T-cell (primary cell): Measurements from ENCODE around the gene URI1. TPM values are rescaled to one million over a fixed set of nuclear protein-coding genes. Genes with fewer than 3 reads are reported as not detected.

Experiments
- ATAC-seq, 4 experiments: fragments of 200-7000 bp in 3 of 4; fragments of 150-1000 bp in 1 of 4; cut with Tn5 transposase; replicated peaks in 1 of 4; 1 replicate in 3 of 4; 2 replicates in 1 of 4; pipeline ENCODE4 v1.10.0; 2021; ENCODE audit warnings: moderate library complexity in 3 of 4, mild to moderate bottlenecking in 2 of 4, moderate number of reproducible peaks in 1 of 4
- CTCF ChIA-PET, 2 donors: fragments of 300-600 bp; sonication (Branson Sonifier 250); formaldehyde crosslinking; loops; one replicate each; lab custom pipeline; 2022; ENCODE audit warnings: antibody characterized with exemption in 2 of 2; lab: Charles Lee
- POLR2A ChIA-PET, 2 donors: fragments of 300-600 bp; sonication (Branson Sonifier 250); formaldehyde crosslinking; loops; one replicate each; lab custom pipeline; 2022; ENCODE audit warnings: antibody characterized with exemption in 2 of 2; lab: Charles Lee
- DNase-seq, 35 experiments: peaks; one replicate each; pipeline versions ENCODE4 v3.0.0 to v3.0.0-alpha.2; 2013 to 2023
- H3K27ac ChIP-seq: one replicate; pipeline ENCODE4 v1.5.1; 2013; ENCODE audit warnings: low read length
- H3K27me3 ChIP-seq, 2 experiments: replicated peaks in 1 of 2; 1 replicate in 1 of 2; 2 replicates in 1 of 2; pipeline versions ENCODE4 v1.6.1 to v1.7.0; 2013; ENCODE audit warnings: low read length in 1 of 2, mixed read lengths in 1 of 2; ENCODE audit not compliant: control insufficient read depth in 2 of 2, insufficient read depth in 2 of 2; ENCODE audit errors: extremely low read depth in 1 of 2
- H3K36me3 ChIP-seq, 2 donors: 1 replicate in 1 of 2; 2 replicates in 1 of 2; pipeline versions ENCODE4 v1.6.1 to v1.7.0; 2013; ENCODE audit warnings: low read length in 1 of 2; ENCODE audit not compliant: control insufficient read depth in 2 of 2, insufficient read depth in 1 of 2; ENCODE audit errors: extremely low read depth in 1 of 2
- H3K4me1 ChIP-seq, 2 experiments: 1 replicate in 1 of 2; 2 replicates in 1 of 2; pipeline versions ENCODE4 v1.6.1 to v1.7.0; 2013; ENCODE audit warnings: low read length in 2 of 2, mixed read lengths in 1 of 2; ENCODE audit not compliant: insufficient read depth in 2 of 2, control insufficient read depth in 1 of 2; ENCODE audit errors: extremely low read depth in 1 of 2
- H3K4me3 ChIP-seq, 2 donors: 1 replicate in 1 of 2; 2 replicates in 1 of 2; pipeline versions ENCODE4 v1.5.1 to v1.7.0; 2013; ENCODE audit warnings: mild to moderate bottlenecking in 2 of 2, low read length in 1 of 2, moderate library complexity in 1 of 2; ENCODE audit not compliant: control insufficient read depth in 1 of 2; ENCODE audit errors: extremely low read depth in 1 of 2
- H3K9me3 ChIP-seq: 2 replicates; pipeline ENCODE4 v1.7.0; 2013
- H3K27ac Mint-ChIP-seq, 2 donors: one replicate each; pipeline ENCODE4 v1.8.0; 2020 to 2021; ENCODE audit warnings: mild to moderate bottlenecking in 2 of 2, mixed read lengths in 2 of 2
- H3K27me3 Mint-ChIP-seq, 2 donors: one replicate each; pipeline ENCODE4 v1.8.0; 2021 to 2022; ENCODE audit warnings: mixed read lengths in 2 of 2
- H3K36me3 Mint-ChIP-seq: one replicate; pipeline ENCODE4 v1.8.0; 2021; ENCODE audit warnings: mixed read lengths
- H3K4me1 Mint-ChIP-seq, 3 donors: one replicate each; pipeline ENCODE4 v1.8.0; 2020 to 2022; ENCODE audit warnings: mixed read lengths in 3 of 3, mild to moderate bottlenecking in 1 of 3
- H3K4me3 Mint-ChIP-seq, 3 donors: one replicate each; pipeline ENCODE4 v1.8.0; 2020 to 2022; ENCODE audit warnings: mild to moderate bottlenecking in 3 of 3, mixed read lengths in 3 of 3, moderate library complexity in 3 of 3
- H3K9me3 Mint-ChIP-seq, 3 donors: one replicate each; pipeline ENCODE4 v1.8.0; 2020 to 2022; ENCODE audit warnings: mixed read lengths in 3 of 3
- WGBS: methylation state at CpG from one replicate; pipeline ENCODE4 v1.1.5; 2013; ENCODE audit warnings: missing lambda C conversion rate; ENCODE audit not compliant: insufficient coverage; 5-methylcytosine and 5-hydroxymethylcytosine counted together
- total RNA-seq, 35 experiments: library from RNA in 6 of 35; stranded (reverse) in 6 of 35; fragments of 120-200 nt in 1 of 35; gene quantifications; one replicate each; pipeline versions ENCODE4 v1.2.1 to v1.2.4 and lab custom pipeline; 2013 to 2026

The URI1 gene
- total RNA-seq, 5 donors from 2014 or later (not counting 1 experiment from before 2014, with no cell fraction given) = 69.0 to 84.8 (median 75.7) TPM

DNA sequence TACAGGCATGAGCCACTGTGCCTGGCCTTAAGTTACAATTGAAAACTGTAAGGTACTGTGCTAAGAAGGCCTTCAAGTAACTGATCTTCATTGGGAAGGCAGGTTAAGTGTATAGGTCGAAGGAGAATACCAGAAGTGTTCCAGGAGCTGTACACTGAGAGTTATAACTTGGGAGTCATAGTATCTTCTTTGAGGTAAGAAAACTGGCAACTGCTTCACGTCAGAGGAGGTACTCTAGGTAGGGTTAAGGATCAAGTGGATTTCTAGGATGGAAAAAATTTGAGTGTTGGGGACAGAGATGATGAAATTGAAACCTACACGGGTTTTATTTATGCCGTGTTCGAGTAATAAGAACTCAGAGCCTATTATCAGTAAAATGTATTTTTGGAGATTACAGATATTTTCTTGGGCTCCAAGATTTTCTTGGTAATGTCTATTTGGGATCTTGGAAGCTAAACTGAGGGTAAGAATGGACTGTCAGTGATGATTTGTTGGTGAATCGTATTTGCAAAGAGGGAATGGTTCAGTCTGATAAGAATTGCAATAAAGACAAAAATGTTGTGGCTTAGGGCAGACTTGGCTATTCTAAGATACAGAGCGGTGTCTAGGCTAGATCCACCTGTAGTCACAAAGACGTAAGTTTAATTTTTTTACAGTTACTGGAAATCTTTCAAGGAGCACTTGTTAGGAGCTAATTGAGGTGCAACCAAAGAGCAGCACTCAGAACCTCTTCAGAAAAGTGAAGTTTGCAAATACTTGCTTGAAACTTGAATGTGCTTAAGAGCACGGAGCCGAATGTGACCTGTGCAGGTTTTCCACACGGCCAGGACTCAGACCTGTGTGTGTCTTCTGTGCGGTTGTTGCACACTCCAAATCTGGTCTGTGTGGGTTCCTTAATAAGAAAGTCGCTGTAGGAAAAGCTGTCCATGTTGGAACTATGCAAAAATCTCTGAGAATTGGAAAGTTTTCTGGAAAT is 102.5 kb downstream of the URI1 start:
- no peak for DNase-seq
- CTCF ChIA-PET = no interaction called here
- peaks cover 7 to 23% (median 8%) of the 10 kb centered on the region in 3 donors for H3K4me1 Mint-ChIP-seq
- H3K4me3 ChIP-seq = no peak overlapping the region
- 96% methylated on average over 12 of the region's 13 CpGs for WGBS
- POLR2A ChIA-PET = no interaction called here
- H3K36me3 ChIP-seq = no peaks in the 10 kb centered on the region
- ATAC-seq = no peak
- H3K4me1 ChIP-seq = no peaks in the 10 kb centered on the region
- peaks cover 2 to 9% (median 6%) of the 10 kb centered on the region in 3 donors for H3K9me3 Mint-ChIP-seq
- no peaks in the 10 kb centered on the region for H3K9me3 ChIP-seq
- peaks cover 11% of the 10 kb centered on the region for H3K36me3 Mint-ChIP-seq
- H3K27me3 ChIP-seq = no peaks in the 10 kb centered on the region
- no peak overlapping the region for H3K27ac ChIP-seq
- no peaks in the 10 kb centered on the region for H3K27me3 Mint-ChIP-seq
- no peak overlapping the region for H3K4me3 Mint-ChIP-seq
- no peak overlapping the region for H3K27ac Mint-ChIP-seq

DNA sequence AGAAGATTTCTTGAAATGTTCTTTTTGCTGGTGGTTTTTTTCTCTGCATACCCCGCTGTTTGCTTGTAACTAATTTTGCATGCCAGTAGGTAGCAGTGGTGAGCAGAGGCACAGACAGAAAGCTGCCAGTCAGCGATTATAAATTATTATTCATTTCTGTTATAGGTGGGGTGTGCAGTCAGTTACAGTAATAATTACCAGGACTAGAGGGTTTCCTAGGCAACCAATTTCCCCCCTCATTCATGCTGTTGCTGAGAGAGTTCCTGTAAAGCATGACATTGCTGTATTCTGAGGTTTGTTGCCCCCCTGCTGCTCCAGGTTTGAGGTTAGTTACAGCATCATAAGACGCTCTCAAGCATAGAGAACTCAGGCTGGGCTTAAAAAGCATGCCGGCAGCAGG is 104.5 kb downstream of the URI1 start:
- ATAC-seq (peak in 1 of 4 experiments; percentile 43), DNase-seq (no peak)
- Histone ChIP-seq H3K36me3 (no peaks in the 10 kb centered on the region), H3K27ac (no peak overlapping the region), H3K27me3 (no peaks in the 10 kb centered on the region), H3K4me1 (no peaks in the 10 kb centered on the region), H3K4me3 (no peak overlapping the region), H3K9me3 (no peaks in the 10 kb centered on the region)
- H3K4me1 Mint-ChIP-seq = peaks cover 8 to 23% (median 9%) of the 10 kb centered on the region in 3 donors
- H3K4me3 Mint-ChIP-seq = no peak overlapping the region
- ChIA-PET CTCF (no interaction called here), POLR2A (no interaction called here)
- no peak overlapping the region for H3K27ac Mint-ChIP-seq
- H3K36me3 Mint-ChIP-seq = peaks cover 7% of the 10 kb centered on the region
- H3K27me3 Mint-ChIP-seq = no peaks in the 10 kb centered on the region
- WGBS = 60% methylated on average over 2 of the region's 4 CpGs
- H3K9me3 Mint-ChIP-seq = peaks cover 0 to 6% (median 0%) of the 10 kb centered on the region in 3 donors

DNA sequence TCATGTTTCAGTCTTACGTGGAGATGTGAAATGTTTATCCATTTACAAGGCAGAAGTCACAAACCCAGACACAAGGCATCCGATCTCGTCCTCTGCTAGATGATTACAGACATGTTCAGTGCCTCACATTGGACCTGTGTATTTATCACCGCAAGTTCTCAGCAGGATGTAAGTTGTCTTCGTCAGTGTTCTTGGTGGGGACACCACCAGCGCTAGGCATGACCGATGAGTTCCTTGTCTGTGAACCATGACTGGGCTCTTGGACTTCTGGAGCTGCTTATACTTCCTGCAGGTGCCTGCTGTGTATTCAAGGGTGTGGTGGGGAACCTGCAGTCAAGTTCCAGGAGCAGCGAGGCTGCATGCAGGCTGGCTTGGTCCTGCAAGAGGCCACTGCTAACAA is 105.4 kb downstream of the URI1 start:
- H3K36me3 Mint-ChIP-seq = peaks cover 4% of the 10 kb centered on the region
- H3K4me3 Mint-ChIP-seq = no peak overlapping the region
- Histone ChIP-seq H3K9me3 (no peaks in the 10 kb centered on the region), H3K4me3 (no peak overlapping the region), H3K4me1 (no peaks in the 10 kb centered on the region), H3K27me3 (no peaks in the 10 kb centered on the region), H3K36me3 (no peaks in the 10 kb centered on the region), H3K27ac (no peak overlapping the region)
- DNase-seq = no peak
- ChIA-PET CTCF (no interaction called here), POLR2A (no interaction called here)
- 88% methylated on average over 7 of the region's 8 CpGs for WGBS
- ATAC-seq = no peak
- no peaks in the 10 kb centered on the region for H3K27me3 Mint-ChIP-seq
- peaks cover 0 to 5% (median 0%) of the 10 kb centered on the region in 3 donors for H3K9me3 Mint-ChIP-seq
- H3K4me1 Mint-ChIP-seq = peaks cover 8 to 23% (median 18%) of the 10 kb centered on the region in 3 donors
- no peak overlapping the region for H3K27ac Mint-ChIP-seq

DNA sequence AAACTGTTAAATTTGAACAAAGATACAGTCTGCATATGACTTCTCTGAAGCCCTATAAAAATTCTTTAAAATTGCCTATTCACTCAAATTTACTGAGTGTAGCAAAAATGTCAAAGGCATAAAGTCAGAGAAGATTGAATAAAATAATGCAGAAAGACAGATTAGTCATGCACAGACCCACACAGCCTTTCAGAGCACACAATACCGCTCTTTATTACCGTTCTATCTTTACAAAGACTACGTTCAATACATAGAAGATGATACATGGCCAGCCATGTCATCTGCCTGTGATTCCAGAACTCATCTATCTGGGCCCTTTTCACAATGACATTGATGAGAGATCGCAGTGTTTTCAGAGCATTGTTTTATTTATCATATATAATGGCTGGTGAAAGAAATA is 107.2 kb downstream of the URI1 start:
- H3K27ac ChIP-seq = no peak overlapping the region
- no peaks in the 10 kb centered on the region for H3K36me3 ChIP-seq
- no CpG with 5 or more reads among the region's 4 CpGs for WGBS
- no peaks in the 10 kb centered on the region for H3K27me3 ChIP-seq
- H3K4me1 ChIP-seq = no peaks in the 10 kb centered on the region
- DNase-seq (no peak), ATAC-seq (no peak)
- Mint-ChIP-seq H3K4me1 (peaks cover 8 to 22% (median 18%) of the 10 kb centered on the region in 3 donors), H3K9me3 (peaks cover 0 to 4% (median 0%) of the 10 kb centered on the region in 3 donors), H3K27me3 (no peaks in the 10 kb centered on the region), H3K4me3 (no peak overlapping the region), H3K36me3 (no peaks in the 10 kb centered on the region), H3K27ac (no peak overlapping the region)
- no peaks in the 10 kb centered on the region for H3K9me3 ChIP-seq
- ChIA-PET POLR2A (no interaction called here), CTCF (no interaction called here)
- no peak overlapping the region for H3K4me3 ChIP-seq

DNA sequence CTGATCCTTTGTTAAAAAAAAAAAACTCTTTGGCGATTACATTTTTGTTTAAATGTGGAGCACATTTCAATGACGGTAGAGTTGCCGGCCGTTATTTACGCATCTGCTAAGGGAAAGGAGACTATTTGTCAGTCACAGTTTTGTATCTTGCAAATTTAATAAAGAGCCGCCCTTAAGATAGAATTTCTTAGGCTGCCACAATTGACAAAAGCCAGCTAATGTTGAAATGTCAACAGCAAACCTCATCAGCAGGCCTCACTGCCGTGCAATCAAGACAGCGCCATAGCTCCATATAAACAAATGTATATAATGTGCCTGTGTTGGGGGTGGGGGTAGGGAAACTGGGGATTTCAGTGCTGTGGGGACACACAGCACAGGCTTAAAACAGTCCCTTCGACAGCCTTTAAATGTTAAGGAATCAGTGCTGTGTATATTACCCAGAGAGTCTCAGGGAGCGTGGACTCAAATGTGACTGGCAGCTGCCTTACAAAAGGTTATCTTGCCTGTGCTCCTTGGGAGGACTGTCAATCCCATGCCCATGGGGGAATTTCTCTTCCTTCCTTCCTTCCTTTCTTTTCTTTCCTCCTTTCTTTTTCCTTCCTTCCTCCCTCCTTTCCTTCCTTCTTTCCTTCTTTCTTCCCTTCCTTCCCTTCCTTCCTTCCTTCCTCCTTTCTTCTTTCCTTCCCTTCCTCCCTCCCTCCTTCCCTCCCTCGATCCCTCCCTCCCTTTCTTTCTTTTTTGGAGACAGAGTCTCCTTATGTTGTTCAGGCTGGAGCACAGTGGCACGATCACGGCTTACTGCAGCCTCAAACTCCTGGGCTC is 108.0 kb downstream of the URI1 start:
- Histone ChIP-seq H3K27me3 (no peaks in the 10 kb centered on the region), H3K9me3 (no peaks in the 10 kb centered on the region), H3K4me1 (no peaks in the 10 kb centered on the region), H3K27ac (no peak overlapping the region), H3K4me3 (no peak overlapping the region), H3K36me3 (no peaks in the 10 kb centered on the region)
- WGBS = 95% methylated on average over 10 of the region's 13 CpGs
- Mint-ChIP-seq H3K36me3 (no peaks in the 10 kb centered on the region), H3K4me3 (no peak overlapping the region), H3K4me1 (peaks cover 8 to 21% (median 18%) of the 10 kb centered on the region in 3 donors), H3K27me3 (no peaks in the 10 kb centered on the region), H3K27ac (no peak overlapping the region), H3K9me3 (no peaks in the 10 kb centered on the region)
- ATAC-seq (no peak), DNase-seq (no peak)
- ChIA-PET POLR2A (no interaction called here), CTCF (no interaction called here)
